GM18909 (cell line): ENCODE results near the gene MFAP4.

Source experiments
- ATAC-seq: cut with Tn5 transposase; IDR thresholded peaks from one replicate; pipeline ENCODE4 v1.9.1; 2021; ENCODE audit warnings: mild to moderate bottlenecking; ENCODE audit not compliant: unreplicated experiment, poor library complexity

MFAP4 gene

GRCh38 chr17:19372866-19373504 lies 14.0 kb downstream of the MFAP4 start:
- no peak for ATAC-seq

DNA sequence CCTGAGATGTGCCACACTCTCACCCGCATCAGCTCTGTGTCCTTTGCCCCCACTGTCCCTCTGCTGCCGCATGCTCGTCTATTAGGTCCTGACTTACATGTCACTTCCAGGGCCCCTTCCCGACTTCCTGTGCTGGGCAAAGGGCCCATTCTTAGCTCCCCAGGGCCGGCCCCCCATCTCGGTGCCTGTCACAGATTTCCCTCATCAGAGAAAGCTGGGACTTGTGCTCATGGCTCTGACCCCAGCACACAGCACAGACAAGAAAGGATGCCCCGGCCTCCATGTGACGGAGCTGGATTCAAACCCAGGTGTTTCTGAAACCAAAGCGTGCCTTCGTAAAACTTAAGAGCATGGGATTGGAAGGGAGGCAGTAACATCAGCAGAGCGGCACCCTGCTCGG lies 14.6 kb downstream of the MFAP4 start:
- no peak for ATAC-seq

DNA sequence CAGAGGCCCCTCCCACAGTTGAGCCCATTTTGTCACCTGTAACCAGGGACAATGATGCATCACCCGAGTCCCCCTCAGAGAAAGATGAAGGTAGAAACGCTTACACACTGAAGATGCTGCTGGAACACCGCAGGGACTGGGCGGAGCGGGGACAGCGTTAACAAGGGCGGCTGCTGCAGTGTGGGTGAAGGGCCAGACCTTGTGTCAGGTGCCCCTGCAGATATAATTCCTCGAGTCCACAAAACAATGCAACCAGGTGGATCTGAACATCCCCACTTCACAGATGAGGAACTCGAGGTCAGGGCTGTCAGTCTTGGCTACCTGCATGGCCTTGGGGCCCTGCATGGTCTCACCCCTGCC lies 15.0 kb downstream of the MFAP4 start:
- no peak for ATAC-seq

GRCh38 chr17:19371259-19372010 lies 15.6 kb downstream of the MFAP4 start:
- ATAC-seq: no peak

- peak; percentile 79 for ATAC-seq
Measured at GRCh38 chr17:19370493-19370960, 16.5 kb downstream of the MFAP4 start.

DNA sequence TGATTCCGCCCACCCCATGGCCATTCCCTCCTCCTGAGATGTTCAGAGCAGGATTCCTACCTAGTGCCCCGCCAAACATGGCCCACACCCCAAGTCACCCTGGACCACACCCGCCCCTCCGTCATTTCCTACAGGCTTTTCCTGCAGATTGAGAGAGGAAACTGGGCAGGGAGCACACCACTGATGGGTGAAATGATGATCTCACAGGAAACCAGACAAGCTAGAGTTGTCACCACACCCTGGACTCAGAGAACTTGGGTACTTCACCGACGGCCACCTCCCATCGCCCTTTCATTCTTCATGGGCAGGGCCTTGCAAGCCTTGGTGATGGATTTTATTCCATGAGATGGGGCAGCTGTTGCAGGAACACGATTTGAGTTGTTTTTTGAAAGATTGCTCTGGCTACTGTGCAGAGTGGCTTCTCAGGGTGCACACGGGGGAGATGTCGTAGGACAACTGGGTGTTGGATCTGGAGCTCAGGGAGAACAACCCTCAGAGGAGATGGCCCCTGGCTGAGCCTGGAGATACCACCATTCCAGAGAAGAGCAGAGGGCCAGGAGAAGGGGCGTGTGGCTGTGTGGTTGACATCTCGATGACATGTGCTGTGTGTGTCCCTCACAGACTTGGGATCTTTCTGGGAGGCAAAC lies 17.0 kb downstream of the MFAP4 start:
- ATAC-seq: no peak

DNA sequence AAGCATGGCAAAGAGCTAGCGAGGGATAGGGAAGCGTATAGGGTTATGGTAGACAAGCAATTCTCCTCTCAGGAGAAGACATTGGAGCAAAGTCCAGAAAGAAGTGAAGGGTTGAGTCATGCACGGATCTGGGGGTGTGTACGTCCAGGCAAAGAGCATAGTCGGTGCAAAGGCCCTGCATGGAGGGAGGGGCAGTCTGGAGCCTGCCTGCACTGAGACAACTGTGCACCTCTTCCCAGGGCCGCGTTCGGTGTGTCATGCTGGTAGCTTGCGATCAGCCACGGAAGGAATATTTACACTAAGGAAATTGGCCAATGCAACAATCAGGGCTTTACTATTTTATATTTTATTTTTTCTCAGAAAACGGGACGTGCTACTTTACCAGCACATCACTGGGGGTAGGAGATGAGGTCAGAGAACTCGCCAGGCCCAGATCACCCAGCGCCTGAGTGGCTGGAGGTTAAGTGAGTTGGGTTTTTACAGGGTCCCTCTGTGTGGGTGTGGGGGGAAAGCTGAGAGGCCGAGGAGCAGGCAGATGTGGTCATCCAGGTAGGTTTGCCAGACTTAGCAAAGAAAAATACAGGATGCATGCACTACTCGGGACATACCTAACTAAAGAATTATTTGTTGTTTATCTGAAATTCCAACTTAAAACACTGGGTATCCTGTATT lies 17.7 kb downstream of the MFAP4 start:
- ATAC-seq: no peak

DNA sequence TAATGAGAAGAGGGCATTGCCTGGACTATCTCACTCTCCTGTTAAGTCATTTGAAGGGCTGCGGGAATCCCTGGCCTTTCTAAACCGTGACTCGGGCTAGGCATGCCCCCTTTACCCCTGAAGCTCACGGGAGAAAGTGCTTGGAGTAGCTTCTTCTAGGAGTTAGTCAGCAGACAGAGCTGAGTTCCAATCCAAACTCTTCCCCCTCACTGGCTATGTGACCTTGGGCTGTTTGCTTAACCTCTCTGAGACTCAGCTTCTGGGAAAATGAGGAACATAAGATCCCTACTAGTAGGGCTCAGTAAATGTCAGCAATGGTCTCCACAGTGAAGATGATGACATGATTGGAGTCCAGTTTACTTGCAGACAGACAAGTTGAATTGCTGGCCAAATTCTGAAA lies 18.8 kb downstream of the MFAP4 start:
- ATAC-seq: no peak

DNA sequence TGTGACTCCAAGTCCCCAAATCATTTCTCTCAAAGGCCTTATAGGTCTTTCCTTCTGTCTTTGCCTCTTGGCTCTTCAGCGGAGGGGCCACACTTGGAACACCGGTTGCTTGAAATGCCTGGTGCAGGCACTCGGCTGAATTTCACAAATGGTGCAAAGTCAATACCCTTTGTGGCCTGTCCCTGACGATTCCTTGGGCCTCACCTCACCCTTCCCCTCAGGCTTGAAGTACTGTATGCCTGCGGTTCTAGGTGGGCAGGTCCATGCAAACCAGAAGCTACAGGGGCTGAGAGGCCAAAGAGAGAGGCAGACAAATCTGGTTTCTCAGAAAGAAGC lies 20.4 kb downstream of the MFAP4 start:
- no peak for ATAC-seq

- ATAC-seq: no peak
Measured at GRCh38 chr17:19365833-19366636, 21.0 kb downstream of the MFAP4 start.

DNA sequence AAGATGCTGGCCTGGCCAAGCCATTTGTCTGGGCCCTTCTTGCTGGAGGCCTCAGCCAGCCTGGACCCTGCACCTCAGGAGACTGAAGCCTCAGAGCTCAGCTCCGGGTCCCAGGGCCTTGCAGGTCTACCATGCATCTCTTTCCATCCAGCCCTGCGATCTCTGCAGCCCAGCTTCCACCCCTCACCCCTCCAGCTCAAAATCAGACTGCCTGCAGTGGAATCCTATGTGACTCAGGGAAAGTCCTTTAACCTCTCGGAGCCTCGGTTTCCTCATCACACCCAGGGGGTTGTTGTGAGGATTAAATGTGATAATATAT lies 21.5 kb downstream of the MFAP4 start:
- ATAC-seq: no peak

GRCh38 chr17:19364699-19365498 lies 22.1 kb downstream of the MFAP4 start:
- ATAC-seq: no peak

- ATAC-seq: no peak
Measured at GRCh38 chr17:19363460-19364035, 23.4 kb downstream of the MFAP4 start.

DNA sequence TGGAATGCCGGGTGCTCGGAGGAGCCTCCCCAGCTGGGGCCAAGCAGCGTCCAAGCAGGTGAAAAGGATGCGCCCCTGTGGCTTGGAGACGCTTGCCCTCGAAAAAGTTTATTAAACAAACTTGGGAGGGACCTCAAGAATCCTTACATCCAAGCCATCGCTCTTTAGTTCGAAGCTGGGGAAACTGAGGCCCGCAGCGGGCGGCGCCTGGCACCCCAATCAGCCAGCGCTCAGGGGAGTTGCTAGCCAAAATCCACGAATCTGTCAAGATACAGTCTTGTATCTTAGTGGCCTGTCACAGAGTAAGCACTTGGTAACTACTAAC lies 23.9 kb downstream of the MFAP4 start:
- no peak for ATAC-seq

GRCh38 chr17:19362277-19363113 lies 24.5 kb downstream of the MFAP4 start, which contains the start of gene B9D1:
TSS of gene B9D1 (minus strand) at chr17:19362723. CDS start at chr17:19362569, 154 bp downstream.
- peak; percentile 87 for ATAC-seq

GRCh38 chr17:19361944-19362276 lies 25.1 kb downstream of the MFAP4 start:
- ATAC-seq: no peak

GRCh38 chr17:19361326-19361725 lies 25.7 kb downstream of the MFAP4 start:
- no peak for ATAC-seq

DNA sequence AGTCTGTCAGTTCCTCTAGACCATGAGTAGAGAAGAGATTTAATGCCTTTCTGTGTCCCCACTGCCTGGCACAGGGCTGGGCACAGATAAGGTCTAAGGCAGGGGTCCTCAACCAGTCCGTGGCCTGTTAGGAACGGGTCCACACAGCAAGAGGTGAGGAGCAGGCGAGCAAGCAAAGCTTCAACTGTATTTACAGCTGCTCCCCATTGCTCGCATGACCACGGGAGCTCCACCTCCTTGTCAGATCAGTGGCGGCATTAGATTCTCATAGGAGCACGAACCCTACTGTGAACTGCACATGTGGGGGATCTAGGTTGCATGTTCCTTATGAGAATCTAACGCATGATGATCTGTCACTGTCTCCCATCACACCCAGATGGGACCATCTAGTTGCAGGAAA lies 26.2 kb downstream of the MFAP4 start:
- ATAC-seq: no peak

DNA sequence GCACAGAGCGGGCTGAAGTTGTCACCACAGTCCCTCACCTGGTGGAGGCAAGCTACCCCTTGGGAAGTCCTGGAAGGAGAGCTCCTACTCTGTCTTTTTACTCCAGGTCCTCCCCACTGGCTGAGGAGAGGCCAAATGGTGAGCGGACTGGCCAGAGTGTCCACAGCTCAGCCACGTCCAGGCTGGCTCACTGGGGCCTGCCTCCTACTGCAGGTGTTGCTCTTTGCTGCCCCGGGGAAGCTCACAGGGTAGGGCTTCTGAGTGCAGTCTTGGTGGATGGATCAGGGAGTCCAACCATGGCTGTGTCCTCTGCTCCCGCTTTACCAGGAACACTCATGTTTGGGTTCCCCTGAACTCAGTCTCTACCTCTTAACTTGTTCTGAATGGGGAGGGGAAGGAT lies 27.1 kb downstream of the MFAP4 start:
- ATAC-seq: no peak
